ENCODE data around the gene KRT77.

GRCh38 chr12:52684431-52684830 is 18.9 kb downstream of the KRT77 start:
- no peak for TF ChIP-seq CTCF (IDR thresholded peaks at IDR 0.05)
- TF ChIP-seq POLR2A (IDR thresholded peaks at IDR 0.05) = no peak
